ENCODE measurements around the gene AP2A2.

Gene AP2A2

GRCh38 chr11:890794-891540, 34.7 kb upstream of the AP2A2 start:
- no peak for TF ChIP-seq CTCF (IDR thresholded peaks at IDR 0.05; ENCODE audit: low read depth, low read length, missing control alignments)
- in situ Hi-C loops (cut with HindIII; ENCODE audit: low sequenced_read_pairs): no loop called here
- no peak for DNase-seq (ENCODE audit: low read depth)
- no peak overlapping the region for H3K4me3 ChIP-seq (ENCODE audit: low read depth, low read length)

- DNase-seq (ENCODE audit: low read depth): no peak
- no peak overlapping the region for H3K4me3 ChIP-seq (ENCODE audit: low read depth, low read length)
- in situ Hi-C loops (cut with HindIII; ENCODE audit: low sequenced_read_pairs): no loop called here
- no peak for TF ChIP-seq CTCF (IDR thresholded peaks at IDR 0.05; ENCODE audit: low read depth, low read length, missing control alignments)
These were observed 32.5 kb upstream of the AP2A2 start for GRCh38 chr11:893008-893654.

- DNase-seq (ENCODE audit: low read depth): no peak
- H3K4me3 ChIP-seq (ENCODE audit: low read depth, low read length): no peak overlapping the region
- in situ Hi-C loops (cut with HindIII; ENCODE audit: low sequenced_read_pairs): no loop called here
- TF ChIP-seq CTCF (IDR thresholded peaks at IDR 0.05; ENCODE audit: low read depth, low read length, missing control alignments): no peak
These were observed 31.0 kb upstream of the AP2A2 start for GRCh38 chr11:894575-895201.

- TF ChIP-seq CTCF (IDR thresholded peaks at IDR 0.05; ENCODE audit: low read depth, low read length, missing control alignments): no peak
- in situ Hi-C loops (cut with HindIII; ENCODE audit: low sequenced_read_pairs): no loop called here
These were observed 30.1 kb upstream of the AP2A2 start for GRCh38 chr11:895331-896110.

GRCh38 chr11:897253-898142, 28.2 kb upstream of the AP2A2 start:
- TF ChIP-seq CTCF (IDR thresholded peaks at IDR 0.05; ENCODE audit: low read depth, low read length, missing control alignments): no peak
- in situ Hi-C loops (cut with HindIII; ENCODE audit: low sequenced_read_pairs): no loop called here
- no peak overlapping the region for H3K4me3 ChIP-seq (ENCODE audit: low read depth, low read length)
- DNase-seq (ENCODE audit: low read depth): no peak

More at GRCh38 chr11:895331-896110, 30.1 kb upstream of the AP2A2 start:
- no peak for DNase-seq (ENCODE audit: low read depth)
- H3K4me3 ChIP-seq (ENCODE audit: low read depth, low read length): no peak overlapping the region

Data from astrocyte of the cerebellum (primary cell).